ENCODE data around the gene LUC7L. TPM values are rescaled to one million over a fixed set of nuclear protein-coding genes. Genes with fewer than 3 reads are reported as not detected.
"Not testable (repeated sequence)": the region's sequence is repeated elsewhere in the genome, so short reads cannot be mapped to it uniquely, and the experiment has no call there.

Gene LUC7L
- total RNA-seq, 1 donor from 2014 or later: 28.2 TPM

DNA sequence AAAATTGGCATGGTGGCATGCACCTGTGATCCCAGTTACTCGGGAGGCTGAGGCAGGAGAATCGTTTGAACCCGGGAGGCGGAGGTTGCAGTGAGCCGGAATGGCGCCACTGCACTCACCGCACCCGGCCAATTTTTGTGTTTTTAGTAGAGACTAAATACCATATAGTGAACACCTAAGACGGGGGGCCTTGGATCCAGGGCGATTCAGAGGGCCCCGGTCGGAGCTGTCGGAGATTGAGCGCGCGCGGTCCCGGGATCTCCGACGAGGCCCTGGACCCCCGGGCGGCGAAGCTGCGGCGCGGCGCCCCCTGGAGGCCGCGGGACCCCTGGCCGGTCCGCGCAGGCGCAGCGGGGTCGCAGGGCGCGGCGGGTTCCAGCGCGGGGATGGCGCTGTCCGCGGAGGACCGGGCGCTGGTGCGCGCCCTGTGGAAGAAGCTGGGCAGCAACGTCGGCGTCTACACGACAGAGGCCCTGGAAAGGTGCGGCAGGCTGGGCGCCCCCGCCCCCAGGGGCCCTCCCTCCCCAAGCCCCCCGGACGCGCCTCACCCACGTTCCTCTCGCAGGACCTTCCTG is 49.1 kb downstream of the LUC7L start, which contains the start of gene HBQ1:
Gene HBQ1 (plus strand): TSS at position 359 of the 575 bp plus-strand sequence. CDS start 28 bp downstream, at position 387.
- peak in 1 of 2 donors; percentile 47 for DNase-seq (ENCODE audit: low read depth in 2 of 2)

DNA sequence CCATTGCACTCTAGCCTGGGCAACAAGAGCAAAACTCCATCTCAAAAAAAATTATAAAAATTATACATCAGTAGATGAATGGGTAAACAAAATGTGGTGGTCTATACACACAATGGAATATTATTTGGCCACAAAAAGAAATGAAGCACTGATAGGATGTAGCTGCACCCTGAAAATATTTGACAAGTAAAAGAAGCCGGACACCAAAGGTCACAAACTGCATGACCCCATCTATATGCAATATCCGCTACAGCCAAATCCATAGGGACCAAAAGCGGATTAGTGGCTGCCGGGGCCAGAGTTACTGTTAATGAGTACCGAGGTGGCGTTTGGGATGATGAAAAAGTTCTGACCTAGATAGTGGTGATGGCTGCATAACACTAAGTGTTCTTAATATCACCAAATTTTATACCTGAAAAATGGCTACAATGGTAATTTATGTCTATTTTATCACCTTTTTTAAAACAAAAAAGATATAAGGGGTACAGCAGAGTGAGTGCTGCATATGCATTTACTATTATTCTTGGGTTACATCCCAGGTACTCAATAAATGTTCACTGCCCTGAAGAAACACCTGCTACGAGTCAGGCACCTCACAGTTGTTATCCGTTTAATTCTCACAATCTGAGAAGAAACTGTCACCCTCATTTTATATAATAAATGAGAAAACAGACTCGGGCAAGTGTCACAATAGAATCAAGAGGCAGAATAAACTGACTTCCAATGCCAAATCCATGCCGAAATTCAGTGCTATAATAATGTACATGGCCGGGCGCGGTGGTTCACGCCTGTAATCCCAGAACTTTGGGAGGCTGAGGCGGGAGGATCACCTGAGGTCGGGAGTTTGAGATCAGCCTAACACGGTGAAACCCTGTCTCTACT is 49.8 kb downstream of the LUC7L start:
- DNase-seq (ENCODE audit: low read depth in 2 of 2): no peak

DNA sequence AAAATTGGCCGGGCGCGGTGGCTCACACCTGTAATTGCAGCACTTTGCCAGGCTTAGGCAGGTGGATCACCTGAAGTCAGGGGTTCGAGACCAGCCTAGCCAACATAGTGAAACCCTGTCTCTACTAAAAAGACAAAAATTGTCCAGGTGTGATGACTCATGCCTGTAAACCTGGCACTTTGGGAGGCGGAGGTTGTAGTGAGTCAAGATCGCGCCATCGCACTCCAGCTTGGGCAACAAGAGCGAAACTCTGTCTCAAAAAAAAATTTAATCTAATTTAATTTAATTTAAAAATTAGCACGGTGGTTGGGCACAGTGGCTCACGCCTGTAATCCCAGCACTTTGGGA is 50.6 kb downstream of the LUC7L start:
- DNase-seq (ENCODE audit: low read depth in 2 of 2): no peak

DNA sequence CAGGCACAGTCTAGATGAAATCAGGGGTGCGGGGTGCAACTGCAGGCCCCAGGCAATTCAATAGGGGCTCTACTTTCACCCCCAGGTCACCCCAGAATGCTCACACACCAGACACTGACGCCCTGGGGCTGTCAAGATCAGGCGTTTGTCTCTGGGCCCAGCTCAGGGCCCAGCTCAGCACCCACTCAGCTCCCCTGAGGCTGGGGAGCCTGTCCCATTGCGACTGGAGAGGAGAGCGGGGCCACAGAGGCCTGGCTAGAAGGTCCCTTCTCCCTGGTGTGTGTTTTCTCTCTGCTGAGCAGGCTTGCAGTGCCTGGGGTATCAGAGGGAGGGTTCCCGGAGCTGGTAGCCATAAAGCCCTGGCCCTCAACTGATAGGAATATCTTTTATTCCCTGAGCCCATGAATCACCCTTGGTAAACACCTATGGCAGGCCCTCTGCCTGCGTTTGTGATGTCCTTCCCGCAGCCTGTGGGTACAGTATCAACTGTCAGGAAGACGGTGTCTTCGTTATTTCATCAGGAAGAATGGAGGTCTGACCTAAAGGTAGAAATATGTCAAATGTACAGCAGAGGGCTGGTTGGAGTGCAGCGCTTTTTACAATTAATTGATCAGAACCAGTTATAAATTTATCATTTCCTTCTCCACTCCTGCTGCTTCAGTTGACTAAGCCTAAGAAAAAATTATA is 51.1 kb downstream of the LUC7L start:
- DNase-seq (ENCODE audit: low read depth in 2 of 2): no peak

DNA sequence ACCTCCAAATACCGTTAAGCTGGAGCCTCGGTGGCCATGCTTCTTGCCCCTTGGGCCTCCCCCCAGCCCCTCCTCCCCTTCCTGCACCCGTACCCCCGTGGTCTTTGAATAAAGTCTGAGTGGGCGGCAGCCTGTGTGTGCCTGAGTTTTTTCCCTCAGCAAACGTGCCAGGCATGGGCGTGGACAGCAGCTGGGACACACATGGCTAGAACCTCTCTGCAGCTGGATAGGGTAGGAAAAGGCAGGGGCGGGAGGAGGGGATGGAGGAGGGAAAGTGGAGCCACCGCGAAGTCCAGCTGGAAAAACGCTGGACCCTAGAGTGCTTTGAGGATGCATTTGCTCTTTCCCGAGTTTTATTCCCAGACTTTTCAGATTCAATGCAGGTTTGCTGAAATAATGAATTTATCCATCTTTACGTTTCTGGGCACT is 51.8 kb downstream of the LUC7L start:
- DNase-seq (ENCODE audit: low read depth in 2 of 2): no peak

DNA sequence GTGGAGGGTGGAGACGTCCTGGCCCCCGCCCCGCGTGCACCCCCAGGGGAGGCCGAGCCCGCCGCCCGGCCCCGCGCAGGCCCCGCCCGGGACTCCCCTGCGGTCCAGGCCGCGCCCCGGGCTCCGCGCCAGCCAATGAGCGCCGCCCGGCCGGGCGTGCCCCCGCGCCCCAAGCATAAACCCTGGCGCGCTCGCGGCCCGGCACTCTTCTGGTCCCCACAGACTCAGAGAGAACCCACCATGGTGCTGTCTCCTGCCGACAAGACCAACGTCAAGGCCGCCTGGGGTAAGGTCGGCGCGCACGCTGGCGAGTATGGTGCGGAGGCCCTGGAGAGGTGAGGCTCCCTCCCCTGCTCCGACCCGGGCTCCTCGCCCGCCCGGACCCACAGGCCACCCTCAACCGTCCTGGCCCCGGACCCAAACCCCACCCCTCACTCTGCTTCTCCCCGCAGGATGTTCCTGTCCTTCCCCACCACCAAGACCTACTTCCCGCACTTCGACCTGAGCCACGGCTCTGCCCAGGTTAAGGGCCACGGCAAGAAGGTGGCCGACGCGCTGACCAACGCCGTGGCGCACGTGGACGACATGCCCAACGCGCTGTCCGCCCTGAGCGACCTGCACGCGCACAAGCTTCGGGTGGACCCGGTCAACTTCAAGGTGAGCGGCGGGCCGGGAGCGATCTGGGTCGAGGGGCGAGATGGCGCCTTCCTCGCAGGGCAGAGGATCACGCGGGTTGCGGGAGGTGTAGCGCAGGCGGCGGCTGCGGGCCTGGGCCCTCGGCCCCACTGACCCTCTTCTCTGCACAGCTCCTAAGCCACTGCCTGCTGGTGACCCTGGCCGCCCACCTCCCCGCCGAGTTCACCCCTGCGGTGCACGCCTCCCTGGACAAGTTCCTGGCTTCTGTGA is 52.5 kb downstream of the LUC7L start, which contains the start of gene HBA1:
Gene HBA1 (plus strand): TSS at position 204 of the 906 bp plus-strand sequence. CDS start 37 bp downstream, at position 241.
- not testable (repeated sequence) for DNase-seq (ENCODE audit: low read depth in 2 of 2)

DNA sequence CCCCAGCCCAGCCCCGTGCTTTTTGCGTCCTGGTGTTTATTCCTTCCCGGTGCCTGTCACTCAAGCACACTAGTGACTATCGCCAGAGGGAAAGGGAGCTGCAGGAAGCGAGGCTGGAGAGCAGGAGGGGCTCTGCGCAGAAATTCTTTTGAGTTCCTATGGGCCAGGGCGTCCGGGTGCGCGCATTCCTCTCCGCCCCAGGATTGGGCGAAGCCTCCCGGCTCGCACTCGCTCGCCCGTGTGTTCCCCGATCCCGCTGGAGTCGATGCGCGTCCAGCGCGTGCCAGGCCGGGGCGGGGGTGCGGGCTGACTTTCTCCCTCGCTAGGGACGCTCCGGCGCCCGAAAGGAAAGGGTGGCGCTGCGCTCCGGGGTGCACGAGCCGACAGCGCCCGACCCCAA is 53.2 kb downstream of the LUC7L start:
- DNase-seq (ENCODE audit: low read depth in 2 of 2): not testable (repeated sequence)

DNA sequence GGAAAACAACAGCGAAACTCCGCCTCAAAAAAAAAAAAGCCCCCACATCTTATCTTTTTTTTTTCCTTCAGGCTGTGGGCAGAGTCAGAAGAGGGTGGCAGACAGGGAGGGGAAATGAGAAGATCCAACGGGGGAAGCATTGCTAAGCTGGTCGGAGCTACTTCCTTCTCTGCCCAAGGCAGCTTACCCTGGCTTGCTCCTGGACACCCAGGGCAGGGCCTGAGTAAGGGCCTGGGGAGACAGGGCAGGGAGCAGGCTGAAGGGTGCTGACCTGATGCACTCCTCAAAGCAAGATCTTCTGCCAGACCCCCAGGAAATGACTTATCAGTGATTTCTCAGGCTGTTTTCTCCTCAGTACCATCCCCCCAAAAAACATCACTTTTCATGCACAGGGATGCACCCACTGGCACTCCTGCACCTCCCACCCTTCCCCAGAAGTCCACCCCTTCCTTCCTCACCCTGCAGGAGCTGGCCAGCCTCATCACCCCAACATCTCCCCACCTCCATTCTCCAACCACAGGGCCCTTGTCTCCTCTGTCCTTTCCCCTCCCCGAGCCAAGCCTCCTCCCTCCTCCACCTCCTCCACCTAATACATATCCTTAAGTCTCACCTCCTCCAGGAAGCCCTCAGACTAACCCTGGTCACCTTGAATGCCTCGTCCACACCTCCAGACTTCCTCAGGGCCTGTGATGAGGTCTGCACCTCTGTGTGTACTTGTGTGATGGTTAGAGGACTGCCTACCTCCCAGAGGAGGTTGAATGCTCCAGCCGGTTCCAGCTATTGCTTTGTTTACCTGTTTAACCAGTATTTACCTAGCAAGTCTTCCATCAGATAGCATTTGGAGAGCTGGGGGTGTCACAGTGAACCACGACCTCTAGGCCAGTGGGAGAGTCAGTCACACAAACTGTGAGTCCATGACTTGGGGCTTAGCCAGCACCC is 54.0 kb downstream of the LUC7L start:
- DNase-seq (ENCODE audit: low read depth in 2 of 2): no peak

DNA sequence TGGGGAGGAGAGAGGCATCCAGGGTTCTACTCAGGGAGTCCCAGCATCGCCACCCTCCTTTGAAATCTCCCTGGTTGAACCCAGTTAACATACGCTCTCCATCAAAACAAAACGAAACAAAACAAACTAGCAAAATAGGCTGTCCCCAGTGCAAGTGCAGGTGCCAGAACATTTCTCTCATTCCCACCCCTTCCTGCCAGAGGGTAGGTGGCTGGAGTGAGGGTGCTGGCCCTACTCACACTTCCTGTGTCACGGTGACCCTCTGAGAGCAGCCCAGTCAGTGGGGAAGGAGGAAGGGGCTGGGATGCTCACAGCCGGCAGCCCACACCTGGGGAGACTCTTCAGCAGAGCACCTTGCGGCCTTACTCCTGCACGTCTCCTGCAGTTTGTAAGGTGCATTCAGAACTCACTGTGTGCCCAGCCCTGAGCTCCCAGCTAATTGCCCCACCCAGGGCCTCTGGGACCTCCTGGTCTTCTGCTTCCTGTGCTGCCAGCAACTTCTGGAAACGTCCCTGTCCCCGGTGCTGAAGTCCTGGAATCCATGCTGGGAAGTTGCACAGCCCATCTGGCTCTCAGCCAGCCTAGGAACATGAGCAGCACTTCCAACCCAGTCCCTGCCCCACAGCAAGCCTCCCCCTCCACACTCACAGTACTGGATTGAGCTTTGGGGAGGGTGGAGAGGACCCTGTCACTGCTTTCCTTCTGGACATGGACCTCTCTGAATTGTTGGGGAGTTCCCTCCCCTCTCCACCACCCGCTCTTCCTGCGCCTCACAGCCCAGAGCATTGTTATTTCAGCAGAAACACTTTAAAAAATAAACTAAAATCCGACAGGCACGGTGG is 55.1 kb downstream of the LUC7L start:
- DNase-seq (ENCODE audit: low read depth in 2 of 2): peak; percentile 16 to 51

DNA sequence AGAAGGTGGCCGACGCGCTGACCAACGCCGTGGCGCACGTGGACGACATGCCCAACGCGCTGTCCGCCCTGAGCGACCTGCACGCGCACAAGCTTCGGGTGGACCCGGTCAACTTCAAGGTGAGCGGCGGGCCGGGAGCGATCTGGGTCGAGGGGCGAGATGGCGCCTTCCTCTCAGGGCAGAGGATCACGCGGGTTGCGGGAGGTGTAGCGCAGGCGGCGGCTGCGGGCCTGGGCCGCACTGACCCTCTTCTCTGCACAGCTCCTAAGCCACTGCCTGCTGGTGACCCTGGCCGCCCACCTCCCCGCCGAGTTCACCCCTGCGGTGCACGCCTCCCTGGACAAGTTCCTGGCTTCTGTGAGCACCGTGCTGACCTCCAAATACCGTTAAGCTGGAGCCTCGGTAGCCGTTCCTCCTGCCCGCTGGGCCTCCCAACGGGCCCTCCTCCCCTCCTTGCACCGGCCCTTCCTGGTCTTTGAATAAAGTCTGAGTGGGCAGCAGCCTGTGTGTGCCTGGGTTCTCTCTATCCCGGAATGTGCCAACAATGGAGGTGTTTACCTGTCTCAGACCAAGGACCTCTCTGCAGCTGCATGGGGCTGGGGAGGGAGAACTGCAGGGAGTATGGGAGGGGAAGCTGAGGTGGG is 55.9 kb downstream of the LUC7L start:
- DNase-seq (ENCODE audit: low read depth in 2 of 2): not testable (repeated sequence)

DNA sequence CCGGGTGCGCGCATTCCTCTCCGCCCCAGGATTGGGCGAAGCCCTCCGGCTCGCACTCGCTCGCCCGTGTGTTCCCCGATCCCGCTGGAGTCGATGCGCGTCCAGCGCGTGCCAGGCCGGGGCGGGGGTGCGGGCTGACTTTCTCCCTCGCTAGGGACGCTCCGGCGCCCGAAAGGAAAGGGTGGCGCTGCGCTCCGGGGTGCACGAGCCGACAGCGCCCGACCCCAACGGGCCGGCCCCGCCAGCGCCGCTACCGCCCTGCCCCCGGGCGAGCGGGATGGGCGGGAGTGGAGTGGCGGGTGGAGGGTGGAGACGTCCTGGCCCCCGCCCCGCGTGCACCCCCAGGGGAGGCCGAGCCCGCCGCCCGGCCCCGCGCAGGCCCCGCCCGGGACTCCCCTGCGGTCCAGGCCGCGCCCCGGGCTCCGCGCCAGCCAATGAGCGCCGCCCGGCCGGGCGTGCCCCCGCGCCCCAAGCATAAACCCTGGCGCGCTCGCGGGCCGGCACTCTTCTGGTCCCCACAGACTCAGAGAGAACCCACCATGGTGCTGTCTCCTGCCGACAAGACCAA is 56.8 kb downstream of the LUC7L start, which contains the start of gene HBA2:
Gene HBA2 (plus strand): TSS at position 503 of the 568 bp plus-strand sequence. CDS start 37 bp downstream, at position 540.
- DNase-seq (ENCODE audit: low read depth in 2 of 2): not testable (repeated sequence)

DNA sequence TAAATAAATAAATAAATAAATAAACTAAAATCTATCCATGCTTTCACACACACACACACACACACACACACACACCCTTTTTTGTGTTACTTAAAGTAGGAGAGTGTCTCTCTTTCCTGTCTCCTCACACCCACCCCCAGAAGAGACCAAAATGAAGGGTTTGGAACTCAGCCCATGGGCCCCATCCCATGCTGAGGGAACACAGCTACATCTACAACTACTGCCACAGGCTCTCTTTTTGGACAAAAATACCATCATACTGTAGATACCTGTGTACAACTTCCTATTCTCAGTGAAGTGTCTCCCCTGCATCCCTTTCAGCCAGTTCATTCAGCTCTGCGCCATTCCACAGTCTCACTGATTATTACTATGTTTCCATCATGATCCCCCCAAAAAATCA is 58.5 kb downstream of the LUC7L start:
- no peak for DNase-seq (ENCODE audit: low read depth in 2 of 2)

DNA sequence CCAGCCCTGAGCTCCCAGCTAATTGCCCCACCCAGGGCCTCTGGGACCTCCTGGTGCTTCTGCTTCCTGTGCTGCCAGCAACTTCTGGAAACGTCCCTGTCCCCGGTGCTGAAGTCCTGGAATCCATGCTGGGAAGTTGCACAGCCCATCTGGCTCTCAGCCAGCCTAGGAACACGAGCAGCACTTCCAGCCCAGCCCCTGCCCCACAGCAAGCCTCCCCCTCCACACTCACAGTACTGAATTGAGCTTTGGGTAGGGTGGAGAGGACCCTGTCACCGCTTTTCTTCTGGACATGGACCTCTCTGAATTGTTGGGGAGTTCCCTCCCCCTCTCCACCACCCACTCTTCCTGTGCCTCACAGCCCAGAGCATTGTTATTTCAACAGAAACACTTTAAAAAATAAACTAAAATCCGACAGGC is 59.2 kb downstream of the LUC7L start:
- peak; percentile 20 to 47 for DNase-seq (ENCODE audit: low read depth in 2 of 2)

DNA sequence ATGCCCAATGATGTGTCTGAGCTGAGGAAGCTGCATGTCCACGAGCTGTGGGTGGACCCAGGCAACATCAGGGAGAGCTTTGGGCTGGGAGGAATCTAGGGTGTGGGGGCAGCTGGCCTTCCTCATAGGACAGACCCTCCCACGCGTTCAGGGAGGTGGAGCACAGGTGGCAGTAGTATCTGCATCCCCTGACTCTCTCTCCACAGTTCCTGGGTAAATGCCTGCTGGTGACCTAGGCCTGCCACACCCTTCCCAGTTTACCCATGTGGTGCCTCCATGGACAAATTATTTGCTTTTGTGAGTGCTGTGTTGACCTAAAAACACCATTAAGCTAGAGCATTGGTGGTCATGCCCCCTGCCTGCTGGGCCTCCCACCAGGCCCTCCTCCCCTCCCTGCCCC is 60.2 kb downstream of the LUC7L start:
- no peak for DNase-seq (ENCODE audit: low read depth in 2 of 2)

DNA sequence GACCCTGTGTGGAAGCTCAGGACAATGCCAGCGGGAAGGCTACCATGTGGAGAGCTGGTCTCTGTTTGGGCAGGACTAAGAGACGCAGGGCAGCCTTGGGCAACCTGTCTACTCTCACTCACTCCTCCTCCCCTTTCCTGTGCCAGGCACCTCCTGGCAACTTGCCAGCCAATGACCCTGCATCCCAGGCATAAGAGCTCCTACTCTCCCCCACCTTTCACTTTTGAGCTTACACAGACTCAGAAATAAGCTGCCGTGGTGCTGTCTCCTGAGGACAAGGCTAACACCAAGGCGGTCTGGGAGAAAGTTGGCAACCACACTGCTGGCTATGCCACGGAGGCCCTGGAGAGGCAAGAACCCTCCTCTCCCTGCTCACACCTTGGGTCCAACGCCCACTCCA is 60.8 kb downstream of the LUC7L start:
- DNase-seq (ENCODE audit: low read depth in 2 of 2): no peak

DNA sequence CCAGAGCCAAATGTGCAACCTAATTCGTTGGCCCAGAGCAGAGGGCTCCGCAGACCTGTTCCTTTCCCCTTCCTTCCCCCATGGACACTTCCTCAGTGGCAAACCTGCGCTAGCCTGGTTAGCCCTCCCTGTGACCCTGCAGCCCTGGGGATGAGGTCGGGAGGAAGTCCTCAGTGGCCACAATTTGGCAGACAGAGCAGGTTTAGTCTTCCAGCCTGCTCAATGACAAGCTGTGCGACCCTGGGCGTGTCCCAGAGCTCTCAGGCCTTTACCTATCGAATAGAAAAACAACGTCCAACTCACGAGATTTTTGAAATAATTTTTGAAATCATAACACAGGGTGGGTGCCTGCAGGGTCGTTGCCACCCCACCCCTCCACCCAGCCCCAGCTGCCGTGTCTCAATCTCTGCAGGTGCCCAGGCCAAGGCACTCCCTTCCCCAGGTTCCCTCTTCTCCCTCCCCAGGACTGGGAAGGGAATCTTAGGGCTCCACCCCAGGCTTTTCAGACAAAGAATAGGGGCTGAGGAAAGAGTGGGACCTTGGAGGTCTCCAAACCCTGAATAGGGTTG is 62.0 kb downstream of the LUC7L start:
- no peak for DNase-seq (ENCODE audit: low read depth in 2 of 2)

DNA sequence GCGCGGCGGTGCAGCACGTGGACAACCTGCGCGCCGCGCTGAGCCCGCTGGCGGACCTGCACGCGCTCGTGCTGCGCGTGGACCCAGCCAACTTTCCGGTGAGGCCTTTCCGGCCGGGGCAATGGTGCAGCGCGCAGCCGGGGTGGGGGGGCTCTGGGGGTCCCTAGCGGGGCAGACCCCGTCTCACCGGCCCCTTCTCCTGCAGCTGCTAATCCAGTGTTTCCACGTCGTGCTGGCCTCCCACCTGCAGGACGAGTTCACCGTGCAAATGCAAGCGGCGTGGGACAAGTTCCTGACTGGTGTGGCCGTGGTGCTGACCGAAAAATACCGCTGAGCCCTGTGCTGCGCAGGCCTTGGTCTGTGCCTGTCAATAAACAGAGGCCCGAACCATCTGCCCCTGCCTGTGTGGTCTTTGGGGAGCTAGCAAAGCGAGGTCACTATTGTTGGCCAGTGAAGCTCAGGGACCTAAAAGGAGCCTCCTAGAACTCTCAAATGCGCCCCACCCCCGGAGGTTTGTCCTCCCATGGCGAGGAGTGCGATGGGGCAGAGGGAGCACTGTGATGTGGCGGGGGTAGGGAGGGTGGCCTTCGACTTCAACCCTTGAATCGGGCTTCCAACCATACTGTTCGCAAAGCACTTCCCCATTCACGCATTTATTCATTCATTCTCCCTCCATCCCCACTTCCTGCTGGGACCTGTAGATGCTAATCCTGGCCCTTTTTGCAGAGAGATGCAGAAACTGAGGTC is 62.7 kb downstream of the LUC7L start:
- no peak for DNase-seq (ENCODE audit: low read depth in 2 of 2)
